Measurements from ENCODE around the gene ERBIN. TPM values are rescaled to one million over a fixed set of nuclear protein-coding genes. Genes with fewer than 3 reads are reported as not detected.

Gene ERBIN
- total RNA-seq, 1 donor from 2014 or later, result 77.4 TPM

GRCh38 chr5:65933295-65933694 lies 6.9 kb downstream of the ERBIN start:
- no peak for DNase-seq (ENCODE audit: low read depth)
- no peak overlapping the region for H3K4me3 ChIP-seq (ENCODE audit: low read depth, low read length)
- TF ChIP-seq, protein P1, sequence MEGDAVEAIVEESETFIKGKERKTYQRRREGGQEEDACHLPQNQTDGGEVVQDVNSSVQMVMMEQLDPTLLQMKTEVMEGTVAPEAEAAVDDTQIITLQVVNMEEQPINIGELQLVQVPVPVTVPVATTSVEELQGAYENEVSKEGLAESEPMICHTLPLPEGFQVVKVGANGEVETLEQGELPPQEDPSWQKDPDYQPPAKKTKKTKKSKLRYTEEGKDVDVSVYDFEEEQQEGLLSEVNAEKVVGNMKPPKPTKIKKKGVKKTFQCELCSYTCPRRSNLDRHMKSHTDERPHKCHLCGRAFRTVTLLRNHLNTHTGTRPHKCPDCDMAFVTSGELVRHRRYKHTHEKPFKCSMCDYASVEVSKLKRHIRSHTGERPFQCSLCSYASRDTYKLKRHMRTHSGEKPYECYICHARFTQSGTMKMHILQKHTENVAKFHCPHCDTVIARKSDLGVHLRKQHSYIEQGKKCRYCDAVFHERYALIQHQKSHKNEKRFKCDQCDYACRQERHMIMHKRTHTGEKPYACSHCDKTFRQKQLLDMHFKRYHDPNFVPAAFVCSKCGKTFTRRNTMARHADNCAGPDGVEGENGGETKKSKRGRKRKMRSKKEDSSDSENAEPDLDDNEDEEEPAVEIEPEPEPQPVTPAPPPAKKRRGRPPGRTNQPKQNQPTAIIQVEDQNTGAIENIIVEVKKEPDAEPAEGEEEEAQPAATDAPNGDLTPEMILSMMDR (conservative IDR thresholded peaks at IDR 0.05; ENCODE audit: low read depth, low read length), result no peak

DNA sequence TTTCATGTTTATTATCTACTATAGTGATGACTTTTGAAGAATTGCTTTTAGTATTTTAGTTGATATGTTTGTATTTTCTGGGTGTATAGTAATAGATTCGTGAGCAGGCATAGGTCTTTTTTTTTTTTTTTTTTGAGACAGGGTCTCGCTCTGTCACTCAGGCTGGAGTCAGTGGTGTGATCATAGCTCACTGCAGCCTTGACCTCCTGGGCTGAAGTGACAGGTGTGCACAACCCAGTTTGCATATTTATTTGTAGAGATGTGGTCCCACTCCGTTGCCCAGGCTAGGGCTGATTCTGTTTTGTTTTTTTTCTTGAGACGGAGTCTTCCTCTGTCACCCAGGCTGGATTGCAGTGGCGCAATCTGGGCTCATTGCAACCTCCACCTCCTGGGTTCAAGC lies 11.9 kb downstream of the ERBIN start:
- DNase-seq (ENCODE audit: low read depth), result no peak
- H3K4me3 ChIP-seq (ENCODE audit: low read depth, low read length), result no peak overlapping the region
- TF ChIP-seq, protein P1 (conservative IDR thresholded peaks at IDR 0.05; ENCODE audit: low read depth, low read length), result no peak

GRCh38 chr5:65943771-65944170 lies 17.4 kb downstream of the ERBIN start:
- H3K4me3 ChIP-seq (ENCODE audit: low read depth, low read length), result no peak overlapping the region
- no peak for DNase-seq (ENCODE audit: low read depth)
- TF ChIP-seq, protein P1 (conservative IDR thresholded peaks at IDR 0.05; ENCODE audit: low read depth, low read length), result no peak

DNA sequence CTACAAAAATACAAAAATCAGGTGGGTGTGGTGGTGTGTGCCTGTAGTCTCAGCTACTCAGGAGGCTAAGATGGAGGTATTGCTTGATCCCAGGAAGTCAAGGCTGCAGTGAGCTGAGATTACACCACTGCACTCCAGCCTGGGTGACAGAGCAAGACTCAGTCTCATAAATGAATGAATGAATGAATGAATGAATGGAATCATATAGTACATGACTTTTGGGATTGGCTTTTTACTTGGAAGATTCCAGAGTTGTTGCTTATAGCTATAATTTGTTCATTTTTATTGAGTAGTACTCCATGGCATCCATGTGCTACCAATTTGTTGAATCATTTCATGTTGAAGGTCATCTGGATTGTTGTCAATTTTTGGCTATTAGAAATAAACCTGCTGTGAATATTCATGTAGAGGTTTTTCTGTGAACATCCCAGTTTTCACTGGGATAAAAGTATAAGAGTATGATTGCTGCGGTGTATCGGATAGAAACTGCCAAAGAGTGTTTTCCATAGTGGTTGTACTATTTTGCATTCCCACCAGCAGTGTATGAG lies 19.9 kb downstream of the ERBIN start:
- no peak overlapping the region for H3K4me3 ChIP-seq (ENCODE audit: low read depth, low read length)
- no peak for DNase-seq (ENCODE audit: low read depth)
- TF ChIP-seq, protein P1 (conservative IDR thresholded peaks at IDR 0.05; ENCODE audit: low read depth, low read length), result no peak

DNA sequence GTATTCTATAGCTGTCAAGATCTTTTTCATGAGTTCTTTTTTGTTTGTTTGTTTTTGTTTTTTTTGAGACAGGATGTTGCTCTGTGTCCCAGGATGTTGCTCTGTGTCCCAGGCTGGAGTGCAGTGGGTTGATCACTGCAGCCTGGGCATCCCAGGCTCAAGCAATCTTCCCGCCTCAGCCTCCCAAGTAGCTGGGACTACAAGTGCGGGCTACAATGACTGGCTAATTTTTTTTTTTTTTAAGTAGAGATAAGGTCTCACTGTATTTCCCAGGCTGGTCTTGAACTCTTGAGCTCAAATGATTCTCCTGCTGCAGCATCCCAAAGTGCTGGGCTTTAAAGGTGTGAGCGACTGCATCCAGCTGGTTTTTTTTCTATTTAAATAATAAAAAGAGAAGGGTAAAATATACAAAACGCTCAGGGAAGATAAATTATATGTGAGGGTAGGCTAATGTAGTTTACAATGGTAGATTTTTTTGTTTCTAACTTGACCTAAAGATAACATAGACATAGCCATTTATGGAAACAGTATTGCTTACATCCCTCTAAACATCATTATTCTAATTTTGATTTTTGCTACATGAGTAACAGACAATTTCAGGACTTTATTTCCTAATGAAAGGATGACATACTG lies 21.9 kb downstream of the ERBIN start:
- no peak overlapping the region for H3K4me3 ChIP-seq (ENCODE audit: low read depth, low read length)
- no peak for DNase-seq (ENCODE audit: low read depth)
- TF ChIP-seq, protein P1 (conservative IDR thresholded peaks at IDR 0.05; ENCODE audit: low read depth, low read length), result no peak

GRCh38 chr5:65951330-65951729 lies 25.0 kb downstream of the ERBIN start:
- TF ChIP-seq, protein P1 (conservative IDR thresholded peaks at IDR 0.05; ENCODE audit: low read depth, low read length), result no peak
- no peak for DNase-seq (ENCODE audit: low read depth)
- H3K4me3 ChIP-seq (ENCODE audit: low read depth, low read length), result no peak overlapping the region

GRCh38 chr5:65952259-65952658 lies 25.9 kb downstream of the ERBIN start:
- no peak for DNase-seq (ENCODE audit: low read depth)
- TF ChIP-seq, protein P1 (conservative IDR thresholded peaks at IDR 0.05; ENCODE audit: low read depth, low read length), result no peak
- no peak overlapping the region for H3K4me3 ChIP-seq (ENCODE audit: low read depth, low read length)

Data from epithelial cell of proximal tubule (primary cell).